ENCODE measurements around the gene SLC6A5. TPM values are rescaled to one million over a fixed set of nuclear protein-coding genes. Genes with fewer than 3 reads are reported as not detected.

Gene SLC6A5
- total and polyA plus RNA-seq, 2 of the 4 experiments (the other 2 are of a cell fraction): not detected

GRCh38 chr11:20688761-20689160, 89.4 kb downstream of the SLC6A5 start:
- POLR2A ChIA-PET (ENCODE audit: unreplicated experiment): no interaction called here
- no peak overlapping the region for H2AK9ac ChIP-seq (replicated peaks; ENCODE audit: low read depth, low read length, poor library complexity)
- H2BK120ac ChIP-seq (ENCODE audit: low read depth, low read length): no peak overlapping the region
- intact Hi-C loops (cut with micrococcal nuclease): no loop called here
- no peaks in the 10 kb centered on the region for H3K27me3 ChIP-seq (ENCODE audit: control insufficient read depth, insufficient read depth, low read length)
- in situ Hi-C loops (cut with MboI; ENCODE audit: low sequenced_read_pairs): no loop called here
- H3K18ac ChIP-seq (ENCODE audit: low read depth, low read length): no peak overlapping the region
- H3K9ac ChIP-seq (ENCODE audit: low read depth, low read length): no peak overlapping the region
- no peak overlapping the region for H4K8ac ChIP-seq (ENCODE audit: low read depth in 2 of 2, low read length in 2 of 2)
- H3K36me3 ChIP-seq (ENCODE audit: control insufficient read depth, insufficient read depth, low read length): no peaks in the 10 kb centered on the region
- no peak overlapping the region for H2BK15ac ChIP-seq (ENCODE audit: low read depth, low read length)
- no peaks in the 10 kb centered on the region for H4K20me1 ChIP-seq (ENCODE audit: insufficient read depth, low read length)
- dilution Hi-C loops (cut with HindIII; ENCODE audit: low sequenced_read_pairs, unreplicated experiment): no loop called here
- no peak overlapping the region for H3K4me2 ChIP-seq (ENCODE audit: low read depth, low read length)
- no peak overlapping the region for H3K14ac ChIP-seq (replicated peaks; ENCODE audit: low read depth, low read length)
- CTCF ChIA-PET: no interaction called here
- no peak overlapping the region for H3K4me3 ChIP-seq (ENCODE audit: insufficient read depth, low read depth, low read length)
- no peak overlapping the region for H4K5ac ChIP-seq (ENCODE audit: low read depth, low read length)
- WGBS, 2 experiments (ENCODE audit: extremely low coverage in 2 of 2, insufficient read length in 1 of 2): no CpG with 5 or more reads among the region's 3 CpGs
- H3K56ac ChIP-seq (ENCODE audit: extremely low read depth, insufficient read depth, low read length): no peak overlapping the region
- H4K91ac ChIP-seq (ENCODE audit: insufficient read depth, low read depth, low read length): no peak overlapping the region
- no peak overlapping the region for H3K27ac ChIP-seq (ENCODE audit: insufficient read depth, low read length)
- no peaks in the 10 kb centered on the region for H3K9me1 ChIP-seq (ENCODE audit: insufficient read depth, low read length)
- DNase-seq: no peak
- no peak overlapping the region for H2BK5ac ChIP-seq (ENCODE audit: low read depth, low read length, poor library complexity, severe bottlenecking)
- H3K79me1 ChIP-seq (ENCODE audit: low read depth in 1 of 2, low read length in 2 of 2): no peaks in the 10 kb centered on the region
- TF ChIP-seq CHD1 (IDR thresholded peaks at IDR 0.05; ENCODE audit: low read depth, low read length) (no peak), CEBPB (IDR thresholded peaks at IDR 0.05; ENCODE audit: low read depth, low read length) (no peak), BHLHE40 (IDR thresholded peaks at IDR 0.05; ENCODE audit: low read depth, low read length) (no peak), ELK1 (IDR thresholded peaks at IDR 0.05; ENCODE audit: borderline replicate concordance, low read depth, low read length) (no peak), POLR2A (IDR thresholded peaks at IDR 0.05; ENCODE audit: low read depth, low read length) (no peak), MAFK (IDR thresholded peaks at IDR 0.05; ENCODE audit: low read depth, low read length) (no peak), FOS (IDR thresholded peaks at IDR 0.05; ENCODE audit: low read depth, low read length) (no peak), CTCF (conservative IDR thresholded peaks at IDR 0.05; ENCODE audit: low read depth, low read length) (no peak), RAD21 (IDR thresholded peaks at IDR 0.05; ENCODE audit: low read length) (no peak), MAZ (IDR thresholded peaks at IDR 0.05; ENCODE audit: borderline replicate concordance, low read depth, low read length) (no peak), RCOR1 (IDR thresholded peaks at IDR 0.05; ENCODE audit: insufficient replicate concordance, low read length) (no peak), NFE2L2 (IDR thresholded peaks at IDR 0.05; ENCODE audit: low read depth, low read length) (no peak), RFX5 (IDR thresholded peaks at IDR 0.05; ENCODE audit: low read depth, low read length) (no peak), MXI1 (IDR thresholded peaks at IDR 0.05; ENCODE audit: borderline replicate concordance, low read depth, low read length) (no peak), USF2 (IDR thresholded peaks at IDR 0.05; ENCODE audit: low read depth, low read length) (no peak), SMC3 (IDR thresholded peaks at IDR 0.05; ENCODE audit: low read depth, low read length) (no peak)
- H2AFZ ChIP-seq (replicated peaks; ENCODE audit: low read length, poor library complexity): no peak overlapping the region
- no peak overlapping the region for H3K23ac ChIP-seq (ENCODE audit: low read depth, low read length)
- no peak overlapping the region for H2BK20ac ChIP-seq (ENCODE audit: low read depth, low read length)
- ATAC-seq (ENCODE audit: low read depth): no peak
- H3K4ac ChIP-seq (ENCODE audit: low read depth, low read length): no peak overlapping the region
- no peak overlapping the region for H2AK5ac ChIP-seq (ENCODE audit: low read depth, low read length)
- H3K4me1 ChIP-seq (ENCODE audit: control insufficient read depth, insufficient read depth, low read length): no peaks in the 10 kb centered on the region
- H3K9me3 ChIP-seq (ENCODE audit: control insufficient read depth, insufficient read depth, low read length): peaks cover 2% of the 10 kb centered on the region; the same call in 1 of the 2 replicates
- no TSS peak for BruUV-seq (replicated peaks)

Measured in IMR-90 (cell line).